Activated CD4-positive, alpha-beta T cell treated with anti-CD3 and anti-CD28 coated beads, Interleukin-2, amount 10 ng/mL, durations not matched to agents 24 days and 14 days (primary cell): ENCODE data around the gene GAST. TPM values are rescaled to one million over a fixed set of nuclear protein-coding genes. Genes with fewer than 3 reads are reported as not detected.
A peak's percentile ranks its signal among the peaks of the same experiment; 100 is the strongest.

ENCODE experiments used
- DNase-seq: peaks from one replicate; pipeline ENCODE4 v3.0.0; 2022
- H3K27ac Mint-ChIP-seq: one replicate; pipeline ENCODE4 v1.8.0; 2022; ENCODE audit warnings: mild to moderate bottlenecking, mixed read lengths
- H3K27me3 Mint-ChIP-seq: one replicate; pipeline ENCODE4 v1.8.0; 2022; ENCODE audit warnings: mixed read lengths
- H3K36me3 Mint-ChIP-seq: one replicate; pipeline ENCODE4 v1.8.0; 2022; ENCODE audit warnings: low read depth, mild to moderate bottlenecking, mixed read lengths
- H3K4me1 Mint-ChIP-seq: one replicate; pipeline ENCODE4 v1.8.0; 2021; ENCODE audit warnings: mixed read lengths
- H3K4me3 Mint-ChIP-seq: one replicate; pipeline ENCODE4 v1.8.0; 2022; ENCODE audit warnings: mild to moderate bottlenecking, moderate library complexity, mixed read lengths
- H3K9me3 Mint-ChIP-seq: one replicate; pipeline ENCODE4 v1.8.0; 2021; ENCODE audit warnings: mixed read lengths
- intact Hi-C: fragments of 100-400 bp; cut with micrococcal nuclease; formaldehyde crosslinking; loops from one replicate; pipeline ENCODE4 v1.15.1; 2023
- total RNA-seq: library from RNA; stranded (reverse); gene quantifications from 2 replicates; pipeline ENCODE4 v1.2.3, GENCODE V29; 2022

GAST gene
- total RNA-seq, 1 donor from 2014 or later: not detected

DNA sequence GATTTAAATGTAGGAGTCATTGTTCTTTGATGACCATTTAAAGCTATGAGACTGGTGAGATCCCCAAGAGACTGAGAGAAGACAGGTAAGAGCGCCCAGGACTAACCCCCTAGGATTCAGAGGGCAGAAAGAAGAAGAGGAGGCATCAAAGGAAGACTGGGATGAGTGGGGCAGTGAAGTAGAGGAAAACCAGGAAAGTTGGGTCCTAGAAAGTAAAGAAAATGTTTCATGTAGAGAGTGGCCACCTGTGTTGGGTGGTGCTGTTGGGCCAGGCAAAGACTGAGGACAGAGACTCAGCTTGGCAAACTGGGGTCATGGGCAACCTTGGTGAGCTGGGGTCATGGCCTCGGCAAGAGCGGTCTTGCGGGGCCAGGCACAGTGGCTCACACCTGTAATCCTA is 23.6 kb downstream of the GAST start:
- Mint-ChIP-seq H3K27ac (no peak overlapping the region), H3K36me3 (no peaks in the 10 kb centered on the region), H3K4me1 (peaks cover 11% of the 10 kb centered on the region), H3K27me3 (peaks cover 47% of the 10 kb centered on the region), H3K9me3 (no peaks in the 10 kb centered on the region), H3K4me3 (no peak overlapping the region)
- DNase-seq: no peak
- intact Hi-C loops: loop anchor here (5.0 kb wide), 1 partner anchor 52 kb away; the partner anchor contains the start of gene JUP

DNA sequence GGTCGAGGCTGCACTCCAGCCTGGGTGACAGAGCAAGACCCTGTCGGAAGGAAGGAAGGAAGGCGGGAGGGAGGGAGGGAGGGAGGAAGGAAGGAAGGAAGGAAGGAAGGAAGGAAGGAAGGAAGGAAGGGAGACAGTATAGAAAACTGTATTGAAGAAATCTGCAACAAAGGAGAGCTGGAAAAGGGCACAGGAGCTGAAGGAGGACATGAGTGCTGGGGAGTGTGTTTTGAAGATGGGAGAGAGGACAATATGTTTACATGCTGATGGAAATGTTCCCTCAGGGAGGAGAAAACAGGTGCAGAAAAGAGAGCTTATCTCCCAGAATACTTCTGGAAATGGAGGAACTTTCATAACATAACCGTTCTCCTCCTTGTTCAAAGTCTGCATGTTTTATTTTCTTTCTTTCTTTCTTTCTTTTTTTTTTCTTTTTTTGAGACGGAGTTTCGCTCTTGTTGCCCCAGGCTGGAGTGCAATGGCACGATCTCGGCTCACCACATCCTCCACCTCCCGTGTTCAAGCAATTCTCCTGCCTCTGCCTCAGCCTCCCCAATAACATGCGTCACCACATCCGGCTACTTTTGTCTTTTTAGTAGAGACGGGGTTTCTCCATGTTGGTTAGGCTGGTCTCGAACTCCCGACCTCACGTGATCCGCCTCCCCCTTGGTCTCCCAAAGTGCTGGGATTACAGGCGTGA is 25.0 kb downstream of the GAST start:
- no peak overlapping the region for H3K27ac Mint-ChIP-seq
- H3K4me3 Mint-ChIP-seq: no peak overlapping the region
- DNase-seq: no peak
- no peaks in the 10 kb centered on the region for H3K36me3 Mint-ChIP-seq
- H3K27me3 Mint-ChIP-seq: peaks cover 35% of the 10 kb centered on the region
- peaks cover 11% of the 10 kb centered on the region for H3K4me1 Mint-ChIP-seq
- H3K9me3 Mint-ChIP-seq: no peaks in the 10 kb centered on the region
- intact Hi-C loops: loop anchor here (5.0 kb wide), 1 partner anchor 50 kb away; the partner anchor contains the start of gene JUP

DNA sequence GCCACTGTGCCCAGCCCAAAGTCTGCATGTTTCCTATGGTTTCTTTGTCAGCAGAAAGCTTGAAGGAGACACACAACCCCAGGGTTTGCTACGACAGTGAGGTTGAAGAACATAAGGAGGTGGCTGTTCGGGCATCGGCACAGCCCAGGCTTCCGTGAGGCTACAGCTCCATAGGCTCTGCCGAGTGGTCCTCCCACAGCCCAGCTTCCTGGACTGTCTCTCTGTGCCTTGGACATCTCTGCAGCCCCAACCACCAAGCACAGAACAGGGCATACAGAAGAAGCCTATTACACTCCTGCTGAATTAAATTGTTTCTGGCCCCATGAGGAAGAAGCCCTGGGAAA is 25.5 kb downstream of the GAST start:
- intact Hi-C loops: loop anchor here (1.0 to 5.0 kb wide), 3 partner anchors 50 to 148 kb away; partner anchors contain the start of gene JUP
- H3K36me3 Mint-ChIP-seq: no peaks in the 10 kb centered on the region
- H3K4me3 Mint-ChIP-seq: no peak overlapping the region
- peaks cover 30% of the 10 kb centered on the region for H3K27me3 Mint-ChIP-seq
- no peaks in the 10 kb centered on the region for H3K9me3 Mint-ChIP-seq
- peak overlapping the region; percentile 71 for H3K27ac Mint-ChIP-seq
- DNase-seq: no peak
- H3K4me1 Mint-ChIP-seq: peaks cover 11% of the 10 kb centered on the region

DNA sequence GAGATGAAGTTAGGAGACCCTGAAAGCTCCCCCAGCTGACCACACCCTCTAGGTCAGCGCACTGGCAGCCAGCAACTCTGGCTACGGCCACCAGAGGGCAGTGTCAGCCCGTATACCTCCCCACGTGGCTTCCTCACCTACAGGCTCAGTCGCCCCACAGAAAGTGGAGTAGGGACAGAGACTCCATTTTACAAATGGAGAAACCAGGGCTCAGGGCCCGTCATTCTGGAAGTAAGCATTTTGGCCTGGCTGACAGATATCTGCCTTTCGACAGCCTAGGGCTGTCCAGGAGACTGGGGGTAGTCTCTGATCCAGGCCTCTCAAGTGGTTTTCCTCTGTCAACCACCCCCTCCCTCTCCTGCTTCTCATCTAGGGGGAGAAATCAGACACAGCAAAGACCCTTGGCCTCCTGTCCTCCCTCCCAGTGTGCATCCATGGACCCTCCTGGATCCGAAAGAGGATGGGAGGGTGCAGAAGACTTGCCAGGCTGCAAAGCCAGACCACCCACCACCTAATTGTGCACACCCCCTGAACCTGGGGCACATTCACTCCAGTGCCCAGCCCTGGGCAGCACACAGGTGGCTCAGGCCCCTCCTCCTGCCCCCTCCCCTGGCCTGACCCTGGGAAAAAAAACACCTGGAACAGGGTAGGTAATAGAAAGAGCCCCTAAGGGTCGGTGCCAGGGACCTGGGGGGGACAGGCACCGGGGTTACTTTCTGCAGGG is 26.1 kb downstream of the GAST start:
- no peaks in the 10 kb centered on the region for H3K36me3 Mint-ChIP-seq
- peak overlapping the region; percentile 71 for H3K27ac Mint-ChIP-seq
- H3K4me1 Mint-ChIP-seq: peaks cover 11% of the 10 kb centered on the region
- DNase-seq: peak; percentile 94
- intact Hi-C loops: loop anchor here (1.0 to 5.0 kb wide), 3 partner anchors 49 to 147 kb away; partner anchors contain the start of gene JUP
- H3K27me3 Mint-ChIP-seq: peaks cover 25% of the 10 kb centered on the region
- H3K9me3 Mint-ChIP-seq: no peaks in the 10 kb centered on the region
- no peak overlapping the region for H3K4me3 Mint-ChIP-seq

DNA sequence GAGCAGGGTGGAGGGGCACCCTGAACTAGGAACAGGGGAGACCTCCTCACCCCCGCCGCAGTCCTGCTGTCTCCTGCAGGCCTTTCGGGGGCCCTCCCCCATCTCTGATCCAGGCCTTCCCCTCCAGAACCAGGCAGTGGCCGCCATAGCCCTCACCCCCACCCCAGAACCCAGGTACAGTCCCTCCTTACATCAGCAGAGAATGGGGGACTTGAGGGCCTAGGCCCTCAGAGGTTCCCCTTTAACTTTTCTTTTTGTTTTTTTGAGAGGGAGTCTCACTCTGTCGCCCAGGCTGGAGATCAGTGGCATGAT is 26.6 kb downstream of the GAST start:
- Mint-ChIP-seq H3K4me3 (no peak overlapping the region), H3K36me3 (no peaks in the 10 kb centered on the region), H3K27me3 (peaks cover 21% of the 10 kb centered on the region), H3K27ac (no peak overlapping the region), H3K4me1 (peaks cover 9% of the 10 kb centered on the region), H3K9me3 (no peaks in the 10 kb centered on the region)
- no peak for DNase-seq
- intact Hi-C loops: loop anchor here (1.0 to 5.0 kb wide), 3 partner anchors 49 to 147 kb away; partner anchors contain the start of gene JUP

DNA sequence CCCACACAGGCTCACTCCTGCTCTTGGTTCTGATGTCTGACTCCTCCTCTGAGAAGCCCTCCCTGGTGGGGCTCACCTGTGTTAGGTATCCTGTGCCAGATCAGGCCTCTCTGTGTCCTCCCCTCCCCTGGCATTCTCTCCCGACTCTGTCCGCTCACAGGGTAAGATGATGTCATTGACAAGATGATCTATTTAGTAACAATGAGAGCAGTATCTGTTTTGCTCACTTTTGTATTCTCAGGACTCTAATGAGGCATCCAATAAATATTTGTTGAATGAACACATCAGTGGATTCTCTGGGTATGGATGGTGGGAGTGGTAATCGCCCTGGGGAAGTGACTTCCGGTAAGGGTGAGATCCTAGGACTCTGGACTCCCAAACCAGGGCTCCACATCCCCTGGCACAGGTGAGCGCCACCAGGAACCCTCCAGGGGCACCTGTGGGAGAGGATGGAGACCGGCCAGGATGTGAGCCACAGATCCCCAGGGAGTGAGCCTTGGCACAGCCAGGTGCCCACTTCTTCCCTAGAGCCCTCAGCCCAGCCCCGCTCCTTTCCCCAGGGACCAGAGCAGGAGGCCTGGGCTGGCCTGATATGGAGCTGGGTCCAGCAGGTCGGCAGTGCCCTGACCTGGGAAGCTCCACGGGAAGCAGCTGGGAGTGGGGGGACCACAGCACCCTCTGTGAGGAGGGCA is 27.7 kb downstream of the GAST start:
- Mint-ChIP-seq H3K36me3 (no peaks in the 10 kb centered on the region), H3K27ac (peak overlapping the region; percentile 0), H3K4me3 (no peak overlapping the region), H3K27me3 (peaks cover 20% of the 10 kb centered on the region), H3K9me3 (no peaks in the 10 kb centered on the region), H3K4me1 (peaks cover 7% of the 10 kb centered on the region)
- intact Hi-C loops: loop anchor here (5.0 kb wide), 1 partner anchor 47 kb away; the partner anchor contains the start of gene JUP
- DNase-seq: no peak

DNA sequence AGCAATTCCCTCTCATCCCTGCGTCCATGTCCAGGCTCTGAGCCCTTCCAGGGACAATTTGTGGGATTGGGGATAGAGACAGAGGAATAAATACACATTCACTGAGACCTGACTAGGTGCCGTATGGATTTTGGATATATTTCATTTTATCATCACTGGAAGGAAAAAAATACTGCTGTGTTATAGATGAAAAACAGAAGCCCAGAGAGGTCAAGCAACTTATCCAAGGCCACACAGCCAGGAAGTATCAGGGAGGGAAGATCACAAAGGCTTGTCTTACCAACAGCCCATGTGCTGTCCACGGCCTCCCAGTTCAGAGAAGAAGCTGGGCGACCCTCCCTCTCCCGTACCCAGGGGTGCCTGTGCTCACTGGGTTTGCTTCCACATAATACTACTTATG is 28.4 kb downstream of the GAST start:
- Mint-ChIP-seq H3K36me3 (no peaks in the 10 kb centered on the region), H3K4me3 (no peak overlapping the region), H3K4me1 (peaks cover 5% of the 10 kb centered on the region), H3K27ac (no peak overlapping the region), H3K9me3 (no peaks in the 10 kb centered on the region), H3K27me3 (peaks cover 17% of the 10 kb centered on the region)
- intact Hi-C loops: no loop called here
- no peak for DNase-seq

DNA sequence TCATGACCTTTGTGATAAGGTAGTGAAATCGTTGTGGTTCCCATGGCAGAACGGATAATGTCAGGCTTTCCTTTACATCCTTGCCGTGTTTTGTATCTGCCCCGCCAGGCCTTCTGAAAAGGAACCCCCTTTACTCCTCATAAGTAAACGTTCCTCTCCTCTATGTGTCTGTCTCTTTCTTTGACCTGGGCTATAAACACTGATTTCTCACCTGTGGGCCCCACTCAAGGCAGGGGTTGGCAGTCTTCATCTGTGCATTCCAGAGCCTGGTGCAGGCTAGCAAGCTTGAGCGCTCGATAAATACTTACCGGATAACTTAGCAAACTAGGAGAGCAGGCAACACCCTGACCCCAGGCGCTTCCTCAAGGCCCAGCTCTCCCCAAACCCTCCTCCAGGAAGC is 29.6 kb downstream of the GAST start:
- Mint-ChIP-seq H3K9me3 (no peaks in the 10 kb centered on the region), H3K27me3 (peaks cover 10% of the 10 kb centered on the region), H3K4me3 (no peak overlapping the region), H3K27ac (no peak overlapping the region), H3K36me3 (no peaks in the 10 kb centered on the region), H3K4me1 (peaks cover 5% of the 10 kb centered on the region)
- intact Hi-C loops: no loop called here
- DNase-seq: no peak

DNA sequence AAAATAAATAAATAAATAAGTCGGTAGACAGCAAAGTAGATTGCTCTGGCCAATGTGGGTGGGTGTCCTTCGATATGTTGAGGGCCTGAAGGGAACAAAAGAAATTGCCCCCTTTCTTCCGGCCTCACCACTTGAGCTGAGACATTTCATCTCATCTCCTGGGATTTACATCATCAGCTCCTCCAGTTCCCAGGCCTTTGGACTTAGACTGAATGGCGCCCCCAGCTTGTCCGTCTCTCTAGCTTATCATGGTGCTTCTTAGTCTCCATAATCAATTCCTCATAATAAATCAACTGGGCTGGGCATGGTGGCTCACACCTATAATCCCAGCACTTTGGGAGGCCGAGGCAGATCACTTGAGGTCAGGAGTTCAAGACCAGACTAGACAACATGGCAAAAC is 36.1 kb downstream of the GAST start:
- Mint-ChIP-seq H3K27me3 (peaks cover 6% of the 10 kb centered on the region), H3K4me3 (no peak overlapping the region), H3K36me3 (no peaks in the 10 kb centered on the region), H3K9me3 (no peaks in the 10 kb centered on the region), H3K27ac (no peak overlapping the region), H3K4me1 (no peaks in the 10 kb centered on the region)
- no peak for DNase-seq
- intact Hi-C loops: no loop called here

DNA sequence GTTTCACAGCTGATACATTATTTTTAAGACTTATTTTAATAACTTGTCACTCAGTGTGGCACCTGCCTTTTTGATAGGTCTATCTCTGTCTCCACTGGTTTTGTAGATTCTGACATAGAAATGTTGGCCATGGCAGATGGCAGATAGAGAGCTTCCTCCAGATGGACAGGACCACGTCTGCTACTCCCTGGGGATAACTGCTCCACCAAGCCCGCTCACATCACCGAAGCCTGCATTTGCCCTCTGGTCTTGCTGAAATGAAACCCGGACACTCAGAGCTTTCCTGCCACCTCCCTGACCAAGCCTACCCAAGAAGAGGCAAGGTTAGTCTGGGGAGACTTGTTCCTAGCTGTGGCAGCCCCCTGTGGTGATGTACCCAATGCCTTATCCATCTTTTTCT is 38.7 kb downstream of the GAST start:
- intact Hi-C loops: no loop called here
- no peaks in the 10 kb centered on the region for H3K4me1 Mint-ChIP-seq
- H3K4me3 Mint-ChIP-seq: no peak overlapping the region
- no peaks in the 10 kb centered on the region for H3K36me3 Mint-ChIP-seq
- H3K27ac Mint-ChIP-seq: no peak overlapping the region
- H3K27me3 Mint-ChIP-seq: peaks cover 6% of the 10 kb centered on the region
- DNase-seq: no peak
- H3K9me3 Mint-ChIP-seq: no peaks in the 10 kb centered on the region

DNA sequence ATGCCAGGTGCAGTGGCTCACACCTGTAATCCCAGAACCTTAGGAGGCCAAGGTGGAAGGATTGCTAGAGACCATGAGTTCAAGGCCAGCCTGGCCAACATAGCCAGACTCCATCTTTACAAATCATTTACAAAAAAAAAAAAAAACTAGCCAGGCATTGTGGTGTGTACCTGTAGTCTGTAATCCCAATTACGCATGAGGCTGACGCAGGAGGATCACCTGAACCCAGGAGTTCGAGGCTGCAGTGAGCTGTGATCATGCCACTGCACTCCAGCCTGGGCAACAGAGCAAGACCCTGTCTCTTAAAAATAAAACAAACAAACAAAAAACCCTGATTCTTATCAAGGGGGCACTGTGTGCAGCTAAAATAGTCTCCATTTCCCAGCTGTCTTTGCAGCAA is 39.2 kb downstream of the GAST start:
- Mint-ChIP-seq H3K36me3 (no peaks in the 10 kb centered on the region), H3K27ac (no peak overlapping the region), H3K9me3 (no peaks in the 10 kb centered on the region), H3K4me1 (no peaks in the 10 kb centered on the region), H3K4me3 (no peak overlapping the region), H3K27me3 (peaks cover 5% of the 10 kb centered on the region)
- intact Hi-C loops: no loop called here
- no peak for DNase-seq

DNA sequence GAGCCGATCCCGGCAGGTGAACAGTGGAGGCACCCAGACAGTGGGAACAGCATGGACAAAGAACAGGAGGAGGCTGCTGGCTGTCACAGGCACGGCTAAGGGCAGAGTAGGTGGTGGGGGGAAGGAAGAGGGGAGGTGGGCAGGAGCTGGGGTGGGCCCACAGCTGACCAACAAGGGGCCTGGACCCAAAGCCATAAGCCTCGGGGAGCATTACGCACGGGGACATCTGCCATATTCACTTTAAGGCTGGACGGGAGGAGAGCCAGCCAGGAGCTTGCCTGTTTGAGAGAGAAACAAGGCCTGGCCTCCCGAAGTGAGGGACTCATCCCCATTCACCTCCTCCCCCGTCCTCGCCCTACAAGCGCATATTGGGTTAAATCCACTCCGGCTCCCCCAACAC is 41.9 kb downstream of the GAST start:
- H3K27me3 Mint-ChIP-seq: peaks cover 2% of the 10 kb centered on the region
- H3K4me1 Mint-ChIP-seq: no peaks in the 10 kb centered on the region
- H3K9me3 Mint-ChIP-seq: no peaks in the 10 kb centered on the region
- H3K4me3 Mint-ChIP-seq: no peak overlapping the region
- H3K27ac Mint-ChIP-seq: no peak overlapping the region
- no peak for DNase-seq
- intact Hi-C loops: no loop called here
- H3K36me3 Mint-ChIP-seq: no peaks in the 10 kb centered on the region

DNA sequence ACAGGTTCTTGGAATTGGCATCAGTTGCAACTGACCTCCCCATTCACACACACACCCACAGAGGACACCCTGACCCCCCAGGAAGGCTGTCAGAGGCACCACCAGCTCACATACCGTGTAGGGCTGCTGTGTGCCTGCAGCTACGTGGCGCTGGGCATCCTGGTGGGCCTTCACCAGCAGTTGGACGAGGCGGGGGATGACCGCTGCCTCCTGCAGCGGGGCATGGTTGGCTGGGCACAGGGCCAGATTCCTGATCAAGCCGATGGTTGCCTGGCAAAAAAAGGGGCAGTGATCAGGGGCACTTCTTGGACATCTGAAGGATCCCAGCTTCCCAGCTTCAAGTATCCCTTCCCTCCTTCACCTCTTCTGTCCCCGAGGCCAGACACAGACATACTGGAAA is 46.5 kb downstream of the GAST start:
- Mint-ChIP-seq H3K4me1 (no peaks in the 10 kb centered on the region), H3K4me3 (no peak overlapping the region), H3K9me3 (no peaks in the 10 kb centered on the region), H3K36me3 (no peaks in the 10 kb centered on the region), H3K27ac (no peak overlapping the region), H3K27me3 (no peaks in the 10 kb centered on the region)
- intact Hi-C loops: no loop called here
- no peak for DNase-seq

DNA sequence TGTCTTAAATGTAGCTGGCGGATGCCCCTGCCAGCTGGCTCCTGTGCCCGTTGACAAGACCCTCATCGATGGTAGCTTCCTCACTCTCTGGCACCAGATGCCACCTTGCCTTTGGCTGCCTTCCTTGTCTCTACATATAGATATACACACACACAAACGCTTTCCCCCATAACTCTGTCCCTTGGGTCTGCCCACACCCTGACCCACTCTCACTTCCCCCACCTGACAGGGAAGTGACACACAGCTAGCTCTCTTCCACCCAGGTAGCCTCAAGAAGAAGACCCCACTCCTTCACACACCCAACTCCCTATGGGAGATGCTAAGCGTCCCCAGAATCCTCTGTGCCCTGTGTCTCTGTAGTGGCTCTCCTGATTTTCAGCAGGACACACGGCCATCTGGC is 48.7 kb downstream of the GAST start:
- Mint-ChIP-seq H3K27me3 (no peaks in the 10 kb centered on the region), H3K27ac (no peak overlapping the region), H3K4me1 (no peaks in the 10 kb centered on the region), H3K36me3 (no peaks in the 10 kb centered on the region), H3K4me3 (no peak overlapping the region), H3K9me3 (no peaks in the 10 kb centered on the region)
- DNase-seq: no peak
- intact Hi-C loops: no loop called here
